Testis (tissue), 3 donors: ENCODE results near the gene RAB3GAP2. TPM values are rescaled to one million over a fixed set of nuclear protein-coding genes. Genes with fewer than 3 reads are reported as not detected.
"Not testable (repeated sequence)": the region's sequence is repeated elsewhere in the genome, so short reads cannot be mapped to it uniquely, and the experiment has no call there.

Experiments
- DNase-seq: peaks from one replicate; pipeline ENCODE4 v3.0.0-alpha.2; 2019
- H3K27ac ChIP-seq, 2 donors: fragments of 200-600 bp; sonication (generic); one replicate each; pipeline ENCODE4 v1.5.1; 2019
- H3K27me3 ChIP-seq: fragments of 200-600 bp; sonication (generic); one replicate; pipeline ENCODE4 v1.5.1; 2019
- H3K36me3 ChIP-seq: fragments of 200-600 bp; sonication (generic); one replicate; pipeline ENCODE4 v1.5.1; 2017; ENCODE audit warnings: low read depth; ENCODE audit errors: missing control alignments
- H3K4me1 ChIP-seq: fragments of 200-600 bp; sonication (generic); one replicate; pipeline ENCODE4 v1.5.1; 2019
- H3K4me3 ChIP-seq, 2 donors: fragments of 200-600 bp; sonication (generic); one replicate each; pipeline ENCODE4 v1.5.1; 2017 to 2019
- H3K9me3 ChIP-seq: fragments of 200-600 bp; sonication (generic); one replicate; pipeline ENCODE4 v1.5.1; 2017
- CTCF ChIP-seq, 3 experiments: fragments of 450-650 bp in 2 of 3; fragments of 200-600 bp in 1 of 3; sonication (generic) in 1 of 3; IDR thresholded peaks; one replicate each; pipeline ENCODE4 v1.5.1; 2016 to 2019; ENCODE audit warnings: antibody characterized with exemption in 3 of 3, mild to moderate bottlenecking in 2 of 3, moderate library complexity in 1 of 3
- POLR2A ChIP-seq: fragments of 450-650 bp; IDR thresholded peaks from one replicate; pipeline ENCODE4 v1.6.1; 2017; ENCODE audit warnings: antibody characterized with exemption, mild to moderate bottlenecking, moderate library complexity
- whole genome bisulfite sequencing, 2 donors: methylation state at CpG; one replicate each; pipeline ENCODE4 v1.1.5; 2018; 5-methylcytosine and 5-hydroxymethylcytosine counted together
- intact Hi-C: fragments of 100-400 bp; cut with DNase I; formaldehyde crosslinking; loops from one replicate; pipeline ENCODE4 v1.15.1; 2023; ENCODE audit warnings: low total_unique reads
- polyA plus RNA-seq: library from polyadenylated mRNA; stranded (reverse); fragments of 350-450 nt; fragmentation: Illumina TruSeq; extraction: RNeasy Lipid Tissue Mini Kit (QIAGEN cat#74804); gene quantifications from one replicate; pipeline ENCODE4 v1.2.3, GENCODE V29; 2014; ENCODE audit warnings: low read depth, low replicate concordance; ENCODE audit not compliant: insufficient read depth
- total RNA-seq, 2 donors: library from RNA; depleted of rRNA; stranded (reverse); fragments of >200 nt; gene quantifications; one replicate each; pipeline ENCODE4 v1.2.3, GENCODE V29; 2016

The RAB3GAP2 gene
- total and polyA plus RNA-seq, 3 donors from 2014 or later: 17.9 to 28.7 (median 24.6) TPM

- no peaks in the 10 kb centered on the region for H3K27me3 ChIP-seq
- 89 to 93% methylated on average over 8 of the region's 8 CpGs for WGBS, 2 donors
- TF ChIP-seq CTCF (IDR thresholded peaks at IDR 0.05): no peak
- TF ChIP-seq POLR2A: no peak
- no peaks in the 10 kb centered on the region for H3K36me3 ChIP-seq
- no peak overlapping the region for H3K27ac ChIP-seq
- no peaks in the 10 kb centered on the region for H3K9me3 ChIP-seq
- H3K4me1 ChIP-seq: peaks cover 5% of the 10 kb centered on the region
- intact Hi-C loops: no loop called here
- no peak for DNase-seq
- no peak overlapping the region for H3K4me3 ChIP-seq
Observed at GRCh38 chr1:220121791-220122530, 150.3 kb downstream of the RAB3GAP2 start.

GRCh38 chr1:220119043-220119512, 153.2 kb downstream of the RAB3GAP2 start:
- whole genome bisulfite sequencing, 2 donors: 67 to 80% methylated on average over 6 of the region's 6 CpGs

GRCh38 chr1:220113136-220113695, 159.0 kb downstream of the RAB3GAP2 start:
- Histone ChIP-seq H3K27me3 (no peaks in the 10 kb centered on the region), H3K27ac (no peak overlapping the region), H3K4me3 (no peak overlapping the region), H3K9me3 (no peaks in the 10 kb centered on the region), H3K4me1 (no peaks in the 10 kb centered on the region), H3K36me3 (no peaks in the 10 kb centered on the region)
- intact Hi-C loops: no loop called here
- 77 to 78% methylated on average over 5 of the region's 5 CpGs for WGBS, 2 donors
- no peak for DNase-seq
- no peak for TF ChIP-seq POLR2A
- TF ChIP-seq CTCF (IDR thresholded peaks at IDR 0.05): peak in 2 of 3 experiments; percentile 9 to 49

More at GRCh38 chr1:220119043-220119512, 153.2 kb downstream of the RAB3GAP2 start:
- H3K36me3 ChIP-seq: no peaks in the 10 kb centered on the region
- H3K4me1 ChIP-seq: no peaks in the 10 kb centered on the region
- H3K4me3 ChIP-seq: no peak overlapping the region
- DNase-seq: no peak
- no peak for TF ChIP-seq CTCF (IDR thresholded peaks at IDR 0.05)
- H3K27me3 ChIP-seq: no peaks in the 10 kb centered on the region
- no peaks in the 10 kb centered on the region for H3K9me3 ChIP-seq
- intact Hi-C loops: no loop called here
- no peak overlapping the region for H3K27ac ChIP-seq

GRCh38 chr1:220112600-220112999, 159.7 kb downstream of the RAB3GAP2 start:
- intact Hi-C loops, H3K27me3 ChIP-seq, H3K27ac ChIP-seq, H3K9me3 ChIP-seq, DNase-seq, H3K4me1 ChIP-seq, H3K4me3 ChIP-seq, H3K36me3 ChIP-seq: not testable (repeated sequence)
- 93 to 96% methylated on average over 4 of the region's 4 CpGs for WGBS, 2 donors

GRCh38 chr1:220110473-220110872, 161.8 kb downstream of the RAB3GAP2 start:
- H3K27ac ChIP-seq, intact Hi-C loops, H3K36me3 ChIP-seq, H3K9me3 ChIP-seq, H3K4me1 ChIP-seq, H3K4me3 ChIP-seq, DNase-seq, H3K27me3 ChIP-seq: not testable (repeated sequence)
- 95% methylated on average over 6 of the region's 6 CpGs for WGBS, 2 donors

GRCh38 chr1:220099826-220100225, 172.4 kb downstream of the RAB3GAP2 start:
- Histone ChIP-seq H3K27ac (no peak overlapping the region), H3K4me3 (no peak overlapping the region), H3K9me3 (no peaks in the 10 kb centered on the region), H3K36me3 (no peaks in the 10 kb centered on the region), H3K27me3 (no peaks in the 10 kb centered on the region), H3K4me1 (no peaks in the 10 kb centered on the region)
- TF ChIP-seq POLR2A: no peak
- no peak for TF ChIP-seq CTCF (IDR thresholded peaks at IDR 0.05)
- DNase-seq: no peak
- intact Hi-C loops: no loop called here
